Hepatocyte (in vitro differentiated cells): ENCODE results near the gene METTL24.

Source experiments
- EZH2phosphoT487 ChIP-seq: fragments of 200-600 bp; sonication (generic); IDR thresholded peaks from one replicate; pipeline ENCODE4 v1.6.1; 2018; ENCODE audit warnings: antibody characterized with exemption, mild to moderate bottlenecking, low read depth, moderate library complexity; ENCODE audit not compliant: unreplicated experiment, severe bottlenecking
- TF ChIP-seq, protein P1 (sequence below): fragments of 200-600 bp; sonication (generic); IDR thresholded peaks from 2 replicates; pipeline ENCODE4 v1.5.1; 2016; ENCODE audit warnings: antibody characterized with exemption, mild to moderate bottlenecking; ENCODE audit not compliant: poor library complexity

DNA sequence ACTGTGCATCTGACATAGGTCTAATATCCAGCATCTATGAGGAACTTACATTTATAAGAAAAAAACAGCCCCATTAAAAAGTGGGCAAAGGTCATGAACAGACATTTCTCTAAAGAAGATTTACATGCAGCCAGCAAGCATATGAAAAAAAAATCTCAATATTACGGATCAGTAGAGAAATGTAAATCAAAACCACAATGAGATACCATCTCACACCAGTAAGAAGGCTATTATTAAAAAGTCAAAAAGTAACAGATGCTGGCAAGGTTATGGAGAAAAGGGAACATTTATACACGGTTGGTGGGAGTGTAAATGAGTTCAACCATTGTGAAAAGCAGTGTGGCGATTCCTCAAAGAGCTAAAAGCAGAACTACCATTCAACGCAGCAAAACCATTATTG lies 13.1 kb downstream of the METTL24 start:
- TF ChIP-seq, protein P1, sequence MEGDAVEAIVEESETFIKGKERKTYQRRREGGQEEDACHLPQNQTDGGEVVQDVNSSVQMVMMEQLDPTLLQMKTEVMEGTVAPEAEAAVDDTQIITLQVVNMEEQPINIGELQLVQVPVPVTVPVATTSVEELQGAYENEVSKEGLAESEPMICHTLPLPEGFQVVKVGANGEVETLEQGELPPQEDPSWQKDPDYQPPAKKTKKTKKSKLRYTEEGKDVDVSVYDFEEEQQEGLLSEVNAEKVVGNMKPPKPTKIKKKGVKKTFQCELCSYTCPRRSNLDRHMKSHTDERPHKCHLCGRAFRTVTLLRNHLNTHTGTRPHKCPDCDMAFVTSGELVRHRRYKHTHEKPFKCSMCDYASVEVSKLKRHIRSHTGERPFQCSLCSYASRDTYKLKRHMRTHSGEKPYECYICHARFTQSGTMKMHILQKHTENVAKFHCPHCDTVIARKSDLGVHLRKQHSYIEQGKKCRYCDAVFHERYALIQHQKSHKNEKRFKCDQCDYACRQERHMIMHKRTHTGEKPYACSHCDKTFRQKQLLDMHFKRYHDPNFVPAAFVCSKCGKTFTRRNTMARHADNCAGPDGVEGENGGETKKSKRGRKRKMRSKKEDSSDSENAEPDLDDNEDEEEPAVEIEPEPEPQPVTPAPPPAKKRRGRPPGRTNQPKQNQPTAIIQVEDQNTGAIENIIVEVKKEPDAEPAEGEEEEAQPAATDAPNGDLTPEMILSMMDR = no peak
- no peak for TF ChIP-seq EZH2phosphoT487
